HL-60 (cell line): ENCODE results near the gene FMO3.

ENCODE experiments used
- CTCF ChIP-seq: IDR thresholded peaks from one replicate; pipeline ENCODE4 v1.5.1; 2011; ENCODE audit warnings: low read length, control low read depth, inconsistent platforms; ENCODE audit not compliant: insufficient read depth
- GABPA ChIP-seq: IDR thresholded peaks from 2 replicates; pipeline ENCODE4 v1.6.1; 2012; ENCODE audit warnings: low read depth
- POLR2AphosphoS5 ChIP-seq: IDR thresholded peaks from 2 replicates; pipeline ENCODE4 v1.6.1; 2012; ENCODE audit warnings: low read depth
- REST ChIP-seq: IDR thresholded peaks from 2 replicates; pipeline ENCODE4 v1.6.1; 2012; ENCODE audit warnings: low read depth; ENCODE audit not compliant: insufficient replicate concordance
- SPI1 ChIP-seq: IDR thresholded peaks from 2 replicates; pipeline ENCODE4 v1.6.1; 2012; ENCODE audit warnings: low read depth, mild to moderate bottlenecking, borderline replicate concordance

GRCh38 chr1:171166361-171166760 is 75.7 kb downstream of the FMO3 start:
- TF ChIP-seq CTCF (no peak), POLR2AphosphoS5 (no peak), REST (no peak), GABPA (no peak), SPI1 (no peak)
